Cardiac muscle cell (in vitro differentiated cells and primary cell): ENCODE data around the gene TMEM233. TPM values are rescaled to one million over a fixed set of nuclear protein-coding genes. Genes with fewer than 3 reads are reported as not detected.
A peak's percentile ranks its signal among the peaks of the same experiment; 100 is the strongest.

Experiments used
- DNase-seq, 2 donors: peaks; one replicate each; pipeline versions ENCODE4 v3.0.0 to v3.0.0-alpha.2; 2010 to 2017; ENCODE audit warnings: low read depth in 1 of 2, low spot score in 1 of 2
- H3K27ac ChIP-seq: fragments of 200-600 bp; sonication (generic); 2 replicates; pipeline ENCODE4 v1.5.1; 2016
- H3K27me3 ChIP-seq: fragments of 200-600 bp; sonication (generic); 2 replicates; pipeline ENCODE4 v1.6.0; 2016; ENCODE audit warnings: control low read depth
- H3K36me3 ChIP-seq: fragments of 200-600 bp; sonication (generic); 2 replicates; pipeline ENCODE4 v1.5.1; 2016; ENCODE audit warnings: control low read depth
- H3K4me1 ChIP-seq: fragments of 200-600 bp; sonication (generic); 2 replicates; pipeline ENCODE4 v1.8.1; 2017; ENCODE audit warnings: low read depth, mild to moderate bottlenecking, mixed run types
- H3K4me3 ChIP-seq: fragments of 200-600 bp; sonication (generic); 2 replicates; pipeline ENCODE4 v1.5.1; 2016; ENCODE audit warnings: mild to moderate bottlenecking
- H3K9me3 ChIP-seq: fragments of 200-600 bp; sonication (generic); 2 replicates; pipeline ENCODE4 v1.5.1; 2017; ENCODE audit warnings: low read depth, mild to moderate bottlenecking, control low read depth
- CTCF ChIP-seq: IDR thresholded peaks from 2 replicates; pipeline ENCODE4 v1.5.1; 2012; ENCODE audit warnings: low read depth, mild to moderate bottlenecking, low read length
- polyA plus RNA-seq: library from polyadenylated mRNA; unstranded; fragments of >200 nt; fragmentation: Nextera tagmentation; extraction: Ambion mirVana; gene quantifications from 2 replicates; pipeline ENCODE4 v1.2.1, GENCODE V29; 2016
- total RNA-seq: library from RNA; depleted of rRNA; stranded (reverse); fragments of >200 nt; gene quantifications from 2 replicates; pipeline ENCODE4 v1.2.3, GENCODE V29; 2016

The TMEM233 gene
- total and polyA plus RNA-seq, 2 experiments from 2014 or later = 0.06 TPM; not detected in 1

DNA sequence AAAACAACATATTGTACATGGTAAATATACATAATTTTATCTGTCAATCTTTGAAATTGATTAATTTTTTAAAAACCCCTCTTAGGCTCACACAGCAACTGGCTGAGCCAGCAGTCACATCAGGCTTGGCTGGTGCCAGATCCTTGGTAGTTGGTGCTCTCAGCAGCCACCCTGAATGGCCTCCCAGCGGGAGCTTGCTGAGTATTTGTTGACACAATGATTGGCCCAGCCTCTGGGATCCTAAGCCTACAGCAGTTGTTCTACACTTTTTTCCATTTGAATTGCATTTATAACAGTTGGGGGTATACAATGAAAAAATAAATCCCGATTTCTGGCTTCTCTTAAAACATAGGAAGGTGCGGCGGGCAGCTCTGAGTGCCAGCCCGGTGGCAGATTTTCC is 85.5 kb downstream of the TMEM233 start:
- H3K4me3 ChIP-seq = no peak overlapping the region
- H3K4me1 ChIP-seq = no peaks in the 10 kb centered on the region
- H3K9me3 ChIP-seq = no peaks in the 10 kb centered on the region
- no peak for TF ChIP-seq CTCF
- DNase-seq = no peak
- no peaks in the 10 kb centered on the region for H3K27me3 ChIP-seq
- no peak overlapping the region for H3K27ac ChIP-seq
- H3K36me3 ChIP-seq = peaks cover 65% of the 10 kb centered on the region

DNA sequence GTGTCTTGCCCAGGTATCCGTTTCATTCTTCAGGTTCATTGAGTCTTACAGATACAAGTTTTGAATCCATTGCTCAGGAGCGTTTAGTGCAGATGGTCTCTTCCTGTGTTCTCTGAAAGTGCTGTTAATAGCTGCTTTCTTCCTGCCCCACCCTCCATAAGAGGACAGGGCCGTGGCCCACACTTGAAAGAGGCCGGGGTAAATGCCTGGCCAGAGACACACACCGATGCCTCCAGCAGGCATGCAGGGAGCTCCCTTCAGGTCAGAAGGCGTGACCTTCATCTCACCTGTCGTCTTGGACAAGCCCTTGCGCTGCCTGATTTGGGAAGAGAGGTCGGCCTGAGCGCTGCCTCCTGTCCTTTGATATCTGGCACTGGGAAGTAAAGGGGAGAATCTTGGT is 85.9 kb downstream of the TMEM233 start:
- Histone ChIP-seq H3K27me3 (no peaks in the 10 kb centered on the region), H3K27ac (no peak overlapping the region), H3K36me3 (peaks cover 61% of the 10 kb centered on the region), H3K9me3 (no peaks in the 10 kb centered on the region), H3K4me3 (no peak overlapping the region), H3K4me1 (no peaks in the 10 kb centered on the region)
- no peak for TF ChIP-seq CTCF
- DNase-seq = no peak

DNA sequence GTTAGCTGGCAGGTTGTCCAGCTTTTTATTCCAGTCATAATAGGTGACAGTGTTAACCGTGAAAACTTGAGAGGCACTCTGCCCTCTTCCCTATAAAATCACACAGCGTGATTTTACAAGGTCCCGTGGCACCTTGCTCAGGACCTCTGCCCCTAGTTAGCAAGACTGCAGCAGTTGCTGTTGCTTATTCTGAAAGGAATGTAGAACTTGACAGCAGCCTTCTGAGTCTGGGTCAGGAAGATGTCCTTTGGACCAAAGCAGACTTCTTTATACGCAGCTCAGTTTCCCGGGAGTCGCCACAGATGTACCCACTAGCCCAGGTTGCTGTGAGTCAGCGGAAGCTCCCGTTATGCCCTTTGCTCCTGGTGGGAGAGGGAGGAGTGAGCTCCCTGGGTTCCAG is 87.5 kb downstream of the TMEM233 start:
- Histone ChIP-seq H3K27me3 (no peaks in the 10 kb centered on the region), H3K36me3 (peaks cover 46% of the 10 kb centered on the region), H3K9me3 (no peaks in the 10 kb centered on the region), H3K4me1 (no peaks in the 10 kb centered on the region), H3K27ac (no peak overlapping the region), H3K4me3 (no peak overlapping the region)
- no peak for TF ChIP-seq CTCF
- DNase-seq = no peak

- TF ChIP-seq CTCF = no peak
- Histone ChIP-seq H3K4me1 (no peaks in the 10 kb centered on the region), H3K27me3 (no peaks in the 10 kb centered on the region), H3K9me3 (no peaks in the 10 kb centered on the region), H3K27ac (peak overlapping the region; percentile 39), H3K36me3 (peaks cover 37% of the 10 kb centered on the region), H3K4me3 (no peak overlapping the region)
- DNase-seq = no peak
These were observed 88.4 kb downstream of the TMEM233 start for GRCh38 chr12:119681728-119682638.

- Histone ChIP-seq H3K4me3 (no peak overlapping the region), H3K27ac (no peak overlapping the region), H3K4me1 (no peaks in the 10 kb centered on the region), H3K9me3 (no peaks in the 10 kb centered on the region), H3K27me3 (no peaks in the 10 kb centered on the region), H3K36me3 (peaks cover 32% of the 10 kb centered on the region)
- no peak for DNase-seq
- no peak for TF ChIP-seq CTCF
These were observed 89.2 kb downstream of the TMEM233 start for GRCh38 chr12:119682639-119683252.
